K562 (cell line): ENCODE measurements around the gene CRKL.

ENCODE experiments used
- CBFB ChIP-seq: sonication (generic); formaldehyde crosslinking; IDR thresholded peaks from 2 replicates; pipeline ENCODE4 v1.4.0; 2020; ENCODE audit warnings: mild to moderate bottlenecking, missing genetic modification reagents
- CHD7 ChIP-seq: fragments of 200-600 bp; sonication (generic); IDR thresholded peaks from one replicate; pipeline ENCODE4 v1.6.1; 2012; ENCODE audit warnings: mild to moderate bottlenecking, low read depth, low read length, inconsistent platforms
- CREB1 ChIP-seq, 2 experiments: sonication (generic) in 1 of 2; formaldehyde crosslinking in 1 of 2; IDR thresholded peaks; 2 replicates each; pipeline versions ENCODE4 v1.6.1 to v1.8.0; 2012 to 2022; ENCODE audit warnings: inconsistent platforms in 1 of 2, mild to moderate bottlenecking in 1 of 2, missing genetic modification reagents in 1 of 2, moderate library complexity in 1 of 2
- CXXC5 ChIP-seq: fragments of 250-450 bp; sonication (Bioruptor Pico); IDR thresholded peaks from 2 replicates; pipeline ENCODE4 v1.8.0; 2022; ENCODE audit warnings: inconsistent platforms, mild to moderate bottlenecking, moderate library complexity
- EHMT2 ChIP-seq: fragments of 450-650 bp; IDR thresholded peaks from 2 replicates; pipeline ENCODE4 v1.6.1; 2018; ENCODE audit warnings: antibody characterized with exemption
- ESRRA ChIP-seq: fragments of 450-650 bp; IDR thresholded peaks from 2 replicates; pipeline ENCODE4 v1.6.1; 2014; ENCODE audit warnings: low read depth, mild to moderate bottlenecking, moderate library complexity, borderline replicate concordance
- PHF8 ChIP-seq: fragments of 200-600 bp; sonication (generic); IDR thresholded peaks from 2 replicates; pipeline ENCODE4 v1.6.1; 2012; ENCODE audit warnings: mixed run types, mild to moderate bottlenecking, inconsistent platforms, low read length, moderate library complexity, borderline replicate concordance
- POLR2AphosphoS2 ChIP-seq: IDR thresholded peaks from 2 replicates; pipeline ENCODE4 v1.6.1; 2012; ENCODE audit warnings: low read length, improper control_type of control experiment
- SMAD2 ChIP-seq: fragments of 150-350 bp; IDR thresholded peaks from 2 replicates; pipeline ENCODE4 v1.6.1; 2014; ENCODE audit warnings: low read depth, mild to moderate bottlenecking, low read length
- TCF7L2 ChIP-seq: fragments of 150-350 bp; IDR thresholded peaks from 2 replicates; pipeline ENCODE4 v1.6.1; 2016; ENCODE audit warnings: low read depth, mild to moderate bottlenecking, low read length, moderate library complexity
- YY1 ChIP-seq, 3 experiments: IDR thresholded peaks; 2 replicates each; pipeline ENCODE4 v1.6.1; 2011; ENCODE audit warnings: low read length in 2 of 3, mild to moderate bottlenecking in 2 of 3, moderate library complexity in 2 of 3, borderline replicate concordance in 1 of 3, control low read depth in 1 of 3, low read depth in 1 of 3; ENCODE audit not compliant: insufficient read depth in 3 of 3, insufficient replicate concordance in 2 of 3, control insufficient read depth in 1 of 3, insufficient read length in 1 of 3; ENCODE audit errors: extremely low read depth in 1 of 3
- ZNF212 ChIP-seq: fragments of 450-650 bp; formaldehyde crosslinking; IDR thresholded peaks from 2 replicates; pipeline ENCODE4 v1.4.0; 2020; ENCODE audit warnings: mild to moderate bottlenecking
- TF ChIP-seq, protein P1 (sequence below): fragments of 250-450 bp; sonication (Bioruptor Pico); IDR thresholded peaks from 2 replicates; pipeline ENCODE4 v1.9.0; 2021; ENCODE audit warnings: mild to moderate bottlenecking

- TF ChIP-seq YY1 (IDR thresholded peaks at IDR 0.05; ENCODE audit: borderline replicate concordance in 1 of 3, control insufficient read depth in 1 of 3, extremely low read depth in 1 of 3, insufficient read depth in 3 of 3, insufficient read length in 1 of 3, insufficient replicate concordance in 2 of 3, low read depth in 1 of 3, low read length in 2 of 3) (no peak), CHD7 (no peak), TCF7L2 (no peak), EHMT2 (no peak), CREB1 (IDR thresholded peaks at IDR 0.05) (no peak), CREB1 (CRISPR knock-in tag; IDR thresholded peaks at IDR 0.05) (no peak), PHF8 (peak; percentile 15; the same call in 1 of the 2 replicates), ZNF212 (CRISPR knock-in tag) (no peak), CBFB (CRISPR knock-in tag) (no peak), POLR2AphosphoS2 (no peak), CXXC5 (no peak), ESRRA (no peak), SMAD2 (no peak)
- TF ChIP-seq, protein P1, sequence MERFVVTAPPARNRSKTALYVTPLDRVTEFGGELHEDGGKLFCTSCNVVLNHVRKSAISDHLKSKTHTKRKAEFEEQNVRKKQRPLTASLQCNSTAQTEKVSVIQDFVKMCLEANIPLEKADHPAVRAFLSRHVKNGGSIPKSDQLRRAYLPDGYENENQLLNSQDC (CRISPR knock-in tag), result no peak
Observed at GRCh38 chr22:20927940-20928572, 10.8 kb downstream of the CRKL start.
